GM21737 (cell line): Measurements from ENCODE around the gene SNAP29.
A peak's percentile ranks its signal among the peaks of the same experiment; 100 is the strongest.
"Not testable (repeated sequence)": the region's sequence is repeated elsewhere in the genome, so short reads cannot be mapped to it uniquely, and the experiment has no call there.

ENCODE experiments used
- ATAC-seq: cut with Tn5 transposase; IDR thresholded peaks from one replicate; pipeline ENCODE4 v1.9.1; 2021; ENCODE audit warnings: mild to moderate bottlenecking, moderate library complexity; ENCODE audit not compliant: unreplicated experiment

SNAP29 gene

DNA sequence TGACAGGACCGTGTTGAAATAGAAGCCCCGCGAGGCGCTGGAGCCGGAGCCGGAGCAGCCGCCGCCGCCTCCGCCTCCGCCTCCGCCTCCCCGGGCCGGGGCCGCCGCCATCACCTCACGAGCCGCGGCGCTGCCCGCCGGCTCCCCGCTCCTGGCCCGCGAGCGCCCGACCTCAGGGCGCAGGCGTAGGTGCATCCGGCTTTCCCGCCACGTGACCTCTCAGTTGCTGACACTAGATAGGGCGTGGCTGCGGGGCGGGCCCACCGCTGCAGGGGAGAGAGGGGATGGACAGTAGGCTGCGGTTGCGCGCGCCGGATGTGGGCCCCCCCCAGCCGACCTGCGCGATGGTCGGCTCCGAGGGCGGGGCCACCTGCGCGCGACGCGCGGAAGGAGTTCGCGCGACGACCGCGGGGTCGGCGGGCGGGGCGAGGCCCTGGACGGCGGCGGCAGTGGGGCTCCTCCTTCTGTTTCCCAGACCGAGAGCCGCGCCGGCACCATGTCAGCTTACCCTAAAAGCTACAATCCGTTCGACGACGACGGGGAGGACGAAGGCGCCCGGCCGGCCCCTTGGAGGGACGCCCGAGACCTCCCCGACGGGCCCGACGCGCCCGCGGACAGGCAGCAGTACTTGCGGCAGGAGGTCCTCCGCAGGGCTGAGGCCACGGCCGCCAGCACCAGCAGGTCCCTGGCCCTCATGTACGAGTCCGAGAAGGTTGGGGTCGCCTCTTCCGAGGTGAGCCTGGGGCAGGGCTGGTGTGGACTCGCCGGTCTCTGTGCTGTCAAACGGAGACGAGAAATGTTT, at the start of gene SNAP29, which contains the start of gene PI4KA:
Gene SNAP29 (plus strand): TSS at position 393 of the 802 bp plus-strand sequence. CDS start 104 bp downstream, at position 497.
Gene PI4KA (minus strand): TSS at position 197 of the 802 bp plus-strand sequence. CDS start 86 bp downstream, at position 111.
- peak; percentile 89 for ATAC-seq

GRCh38 chr22:20809538-20810185, 49.1 kb upstream of the SNAP29 start:
- ATAC-seq: no peak

- ATAC-seq: no peak
Measured at GRCh38 chr22:20810645-20811044, 48.2 kb upstream of the SNAP29 start.

DNA sequence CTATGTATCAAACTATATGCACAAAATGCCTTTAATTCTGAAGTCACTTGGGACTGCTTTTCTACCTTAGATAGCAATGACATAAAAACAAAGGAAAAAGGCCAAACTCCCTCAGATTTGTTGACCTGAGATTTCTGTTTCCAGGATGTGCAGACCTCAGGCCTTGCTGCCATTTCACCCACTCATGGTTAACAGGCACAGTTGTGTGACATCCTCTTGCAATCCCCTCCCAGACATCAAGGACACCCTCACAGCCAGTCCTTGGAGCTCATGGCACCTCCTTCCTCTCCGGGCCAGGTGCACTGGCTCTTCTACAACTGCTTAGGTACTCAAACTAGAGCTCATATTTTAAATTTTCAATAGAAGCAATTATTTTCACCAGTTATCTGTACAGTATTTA, 47.6 kb upstream of the SNAP29 start:
- ATAC-seq: no peak

DNA sequence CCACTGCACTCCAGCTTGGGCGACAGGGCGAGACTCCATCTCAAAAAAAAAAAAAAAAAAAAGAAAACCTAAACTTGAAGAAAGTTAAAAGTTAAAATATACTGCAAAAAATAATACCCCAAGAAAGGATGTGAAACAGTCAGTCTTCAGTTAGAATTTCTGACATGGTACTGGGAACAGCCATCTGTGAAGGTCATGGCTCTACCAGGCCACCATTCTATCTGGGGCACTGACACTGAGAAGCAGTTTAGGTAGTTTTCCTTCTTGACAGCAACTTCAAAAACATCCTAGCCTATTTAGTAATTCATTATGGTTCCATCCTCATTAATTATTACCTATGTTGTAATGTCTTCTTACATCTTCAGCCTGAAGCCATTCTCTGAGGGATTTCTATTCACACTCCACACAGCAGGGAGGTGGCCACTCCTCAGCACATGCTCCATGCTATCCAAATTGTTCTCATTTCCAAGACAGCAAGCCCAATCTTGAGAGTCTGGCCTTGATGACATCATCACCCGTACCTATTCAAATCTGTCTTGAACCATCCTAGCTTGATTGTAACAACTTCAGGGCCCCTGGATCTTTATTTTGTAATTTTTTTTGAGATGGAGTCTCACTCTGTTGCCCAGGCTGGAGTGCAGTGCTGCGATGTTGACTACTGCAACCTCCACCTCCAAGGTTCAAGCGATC, 46.7 kb upstream of the SNAP29 start:
- ATAC-seq: no peak

GRCh38 chr22:20813056-20813455, 45.8 kb upstream of the SNAP29 start:
- ATAC-seq: no peak

DNA sequence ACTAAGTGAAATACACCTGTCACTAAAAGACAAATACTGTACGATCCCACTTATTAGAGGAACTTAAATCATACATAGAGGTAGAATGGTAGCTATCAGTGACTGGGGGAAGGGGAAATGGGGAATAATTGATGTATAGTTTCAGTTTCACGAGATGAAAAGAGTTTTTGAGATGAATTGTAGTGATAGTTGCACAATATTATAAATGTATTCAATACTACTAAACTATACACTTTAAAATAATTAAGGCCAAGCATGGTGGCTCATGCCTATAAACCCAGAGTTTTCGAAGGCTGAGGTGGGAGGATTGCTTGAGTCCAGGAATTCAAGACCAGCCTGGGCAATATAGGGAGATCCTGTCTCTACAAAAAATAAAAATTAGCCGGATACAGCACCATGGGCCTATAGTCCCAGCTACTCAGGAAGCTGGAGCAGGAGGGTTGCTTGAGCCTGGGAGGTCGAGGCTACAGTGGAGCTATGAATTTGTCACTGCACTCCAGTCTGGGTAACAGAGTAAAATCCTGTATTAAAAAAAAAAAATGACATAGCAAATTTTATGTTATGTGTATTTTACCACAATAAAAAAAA, 44.5 kb upstream of the SNAP29 start:
- no peak for ATAC-seq

DNA sequence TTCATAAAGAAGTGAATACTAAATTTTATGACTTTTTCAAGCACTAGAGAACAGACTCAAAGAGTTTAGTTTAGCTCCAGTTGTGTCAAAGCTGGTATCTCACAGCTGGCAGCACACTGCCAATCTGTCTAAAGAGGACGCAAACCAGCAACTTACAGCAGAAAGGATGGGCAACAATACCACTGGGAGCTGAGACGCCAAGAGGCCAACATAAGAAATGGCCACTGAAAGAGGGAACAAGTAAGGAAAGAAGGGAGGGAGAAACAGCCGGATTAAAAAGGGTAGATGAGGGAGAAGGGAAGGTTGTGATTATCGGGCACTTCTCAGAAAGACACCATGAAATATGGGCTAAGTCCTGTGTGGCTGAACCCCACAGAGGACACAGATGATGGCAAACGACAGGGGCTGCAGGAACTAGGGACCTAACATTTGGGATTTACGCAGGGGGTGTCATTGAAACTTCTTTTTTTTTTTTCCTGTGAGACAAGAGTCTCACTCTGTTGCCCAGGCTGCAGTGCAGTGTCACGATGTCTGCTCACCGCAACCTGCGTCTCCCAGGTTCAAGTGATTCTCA, 43.2 kb upstream of the SNAP29 start:
- no peak for ATAC-seq

DNA sequence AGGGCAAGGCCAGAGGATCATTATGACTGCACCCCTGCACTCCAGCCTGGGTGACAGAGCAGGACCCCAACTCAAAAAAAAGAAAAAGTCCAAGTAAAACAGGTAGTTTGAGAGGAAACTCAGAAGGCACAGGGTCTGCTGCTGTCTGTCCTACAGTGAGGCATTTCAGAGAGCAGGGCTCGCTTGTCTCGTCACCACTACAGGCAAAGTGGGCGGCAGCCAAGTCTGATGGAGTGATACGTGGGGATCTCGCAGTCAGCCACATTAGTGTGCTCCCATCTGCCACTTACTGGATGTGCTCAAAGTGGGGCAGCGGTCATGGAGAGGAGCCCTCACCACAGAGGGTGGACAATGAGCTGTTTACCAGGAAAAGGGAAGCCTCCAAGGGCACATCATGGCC, 42.2 kb upstream of the SNAP29 start:
- no peak for ATAC-seq

DNA sequence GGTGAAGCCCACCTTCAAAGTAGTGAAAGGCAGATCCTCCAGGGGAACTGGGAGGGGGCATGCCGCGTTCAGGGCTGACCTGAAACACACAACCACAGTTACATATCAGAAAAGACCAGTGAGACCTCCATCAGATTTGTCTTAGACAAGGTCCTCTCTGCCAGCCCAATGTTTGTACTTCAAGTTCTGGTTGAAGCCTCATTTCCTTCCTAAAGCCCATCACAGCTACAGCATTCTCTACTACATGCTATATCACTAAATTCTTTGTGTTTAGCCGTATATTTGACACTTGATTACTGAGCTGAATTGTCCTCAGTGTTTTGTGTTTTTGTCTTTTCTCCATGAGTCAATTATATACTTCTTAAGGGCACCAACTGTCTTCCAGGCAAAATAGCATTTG, 40.3 kb upstream of the SNAP29 start:
- no peak for ATAC-seq

- ATAC-seq: no peak
Measured at GRCh38 chr22:20819471-20819870, 39.3 kb upstream of the SNAP29 start.

DNA sequence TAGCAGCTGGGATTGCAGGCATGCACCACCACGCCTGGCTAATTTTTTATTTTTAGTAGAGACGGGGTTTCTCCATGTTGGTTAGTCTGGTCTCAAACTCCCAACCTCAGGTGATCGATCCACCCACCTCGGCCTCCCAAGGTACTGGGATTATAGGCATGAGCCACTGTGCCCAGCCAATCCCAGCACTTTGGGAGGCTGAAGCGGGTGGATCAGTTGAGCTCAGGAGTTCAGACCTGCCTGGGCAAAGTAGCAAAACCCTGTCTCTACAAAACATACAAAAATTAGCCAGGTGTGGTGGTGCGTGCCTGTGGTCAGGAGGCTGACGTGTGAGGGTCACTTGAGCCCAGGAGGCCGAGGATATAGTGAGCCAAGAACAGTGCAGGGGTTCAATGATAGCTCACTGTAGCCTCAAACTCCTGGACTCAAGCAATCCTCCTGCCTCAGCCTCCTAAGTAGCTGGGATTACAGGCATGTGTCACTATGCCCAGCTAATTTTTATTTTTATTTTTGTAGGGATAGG, 37.0 kb upstream of the SNAP29 start:
- ATAC-seq: not testable (repeated sequence)

- no peak for ATAC-seq
Measured at GRCh38 chr22:20822240-20822639, 36.6 kb upstream of the SNAP29 start.

DNA sequence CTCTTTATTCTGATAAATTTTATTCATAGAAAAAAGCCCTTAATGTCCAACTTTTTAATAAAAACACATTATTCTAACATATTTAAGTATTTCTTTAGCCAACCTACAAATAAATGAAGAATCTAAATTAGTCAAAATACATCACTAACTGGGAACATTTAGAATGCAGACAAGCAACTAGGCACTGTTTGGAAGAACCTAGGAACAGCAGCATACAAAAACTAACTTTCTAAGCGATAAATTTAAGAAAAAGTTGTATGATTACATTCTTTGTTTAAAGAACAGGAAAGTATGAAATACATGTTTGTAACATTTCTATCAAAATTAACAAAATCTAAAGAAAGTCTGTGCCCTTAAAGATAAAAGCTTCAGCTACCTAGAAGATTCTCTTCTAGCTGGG, 35.5 kb upstream of the SNAP29 start:
- no peak for ATAC-seq

DNA sequence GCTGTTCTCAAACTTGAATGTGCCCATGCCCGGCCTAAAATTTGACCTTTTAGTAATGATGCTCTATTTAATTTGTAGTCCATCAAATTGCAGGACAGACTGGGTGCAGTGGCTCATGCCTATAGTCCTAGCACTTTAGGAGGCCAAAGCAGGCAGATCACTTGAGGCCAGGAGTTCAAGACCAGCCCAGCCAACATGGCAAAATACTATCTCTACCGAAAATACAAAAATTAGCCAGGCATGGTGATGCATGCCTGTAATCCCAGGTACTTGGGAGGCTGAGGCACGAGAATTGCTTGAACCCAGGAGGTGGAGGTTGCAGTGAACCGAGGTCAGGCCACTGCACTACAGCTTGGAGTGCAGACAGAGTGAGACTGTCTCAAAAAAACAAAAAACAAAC, 33.6 kb upstream of the SNAP29 start:
- not testable (repeated sequence) for ATAC-seq

GRCh38 chr22:20825624-20826023, 33.2 kb upstream of the SNAP29 start:
- ATAC-seq: no peak

DNA sequence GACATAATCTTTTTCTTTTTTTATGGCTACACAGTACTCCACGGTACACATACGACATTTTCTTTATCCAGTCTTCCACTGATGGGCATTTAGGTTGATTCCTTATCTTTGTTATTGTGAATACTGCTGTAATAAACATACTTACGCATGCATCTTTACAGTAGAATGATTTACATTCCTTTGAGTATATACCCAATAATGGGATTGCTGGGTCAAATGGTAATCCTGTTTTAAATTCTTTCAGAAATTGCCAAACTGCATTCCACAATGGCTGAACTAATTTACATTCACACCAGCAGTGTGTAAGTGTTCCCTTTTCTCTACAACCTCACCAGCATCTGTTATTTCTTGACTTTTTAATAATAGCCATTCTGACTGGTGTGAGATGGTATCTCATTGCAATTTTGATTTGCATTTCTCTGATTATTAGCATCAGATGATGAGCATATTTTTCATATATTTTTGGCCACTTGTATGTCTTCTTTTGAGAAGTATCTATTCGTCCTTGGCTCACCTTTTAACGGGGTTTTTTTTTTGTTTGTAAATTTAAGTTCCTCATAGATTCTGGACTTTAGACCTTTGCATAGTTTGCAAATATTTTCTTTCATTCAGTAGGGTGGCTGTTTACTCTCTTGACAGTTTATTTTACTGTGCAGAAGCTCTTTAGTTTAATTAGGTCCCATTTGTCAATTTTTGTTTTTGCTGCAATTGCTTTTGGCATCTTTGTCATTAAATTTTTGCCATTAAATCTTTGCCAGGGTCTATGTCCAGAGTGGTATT, 32.2 kb upstream of the SNAP29 start:
- ATAC-seq: not testable (repeated sequence)

- no peak for ATAC-seq
Measured at GRCh38 chr22:20829491-20830134, 29.2 kb upstream of the SNAP29 start.

DNA sequence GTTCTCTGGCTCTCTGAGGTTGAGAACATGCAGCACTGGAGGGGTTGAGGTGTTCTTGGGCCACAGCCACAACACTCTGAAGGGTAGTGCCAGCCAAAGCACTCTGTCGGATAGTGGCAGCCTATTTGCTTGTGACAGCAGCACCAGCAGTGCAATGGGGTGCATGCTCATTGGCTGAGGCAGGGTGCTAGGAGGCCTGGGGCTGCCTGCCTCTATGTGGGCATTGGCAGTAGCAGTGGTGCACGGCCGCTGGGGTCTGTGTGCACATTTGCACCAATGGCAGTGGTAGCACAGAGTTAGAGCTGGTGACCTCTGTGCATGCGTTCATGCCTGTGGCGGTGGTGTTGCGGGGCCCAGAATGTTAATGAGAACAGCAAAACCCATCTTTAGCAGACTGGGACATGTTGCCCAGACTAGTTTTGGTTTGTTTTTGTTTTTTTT, 25.6 kb upstream of the SNAP29 start:
- ATAC-seq: no peak
